GM18858 (cell line): ENCODE measurements around the gene MUC5AC.
"Not testable (repeated sequence)": the region's sequence is repeated elsewhere in the genome, so short reads cannot be mapped to it uniquely, and the experiment has no call there.

ENCODE experiments used
- ATAC-seq: cut with Tn5 transposase; IDR thresholded peaks from one replicate; pipeline ENCODE4 v1.9.1; 2021; ENCODE audit not compliant: unreplicated experiment

Gene MUC5AC

DNA sequence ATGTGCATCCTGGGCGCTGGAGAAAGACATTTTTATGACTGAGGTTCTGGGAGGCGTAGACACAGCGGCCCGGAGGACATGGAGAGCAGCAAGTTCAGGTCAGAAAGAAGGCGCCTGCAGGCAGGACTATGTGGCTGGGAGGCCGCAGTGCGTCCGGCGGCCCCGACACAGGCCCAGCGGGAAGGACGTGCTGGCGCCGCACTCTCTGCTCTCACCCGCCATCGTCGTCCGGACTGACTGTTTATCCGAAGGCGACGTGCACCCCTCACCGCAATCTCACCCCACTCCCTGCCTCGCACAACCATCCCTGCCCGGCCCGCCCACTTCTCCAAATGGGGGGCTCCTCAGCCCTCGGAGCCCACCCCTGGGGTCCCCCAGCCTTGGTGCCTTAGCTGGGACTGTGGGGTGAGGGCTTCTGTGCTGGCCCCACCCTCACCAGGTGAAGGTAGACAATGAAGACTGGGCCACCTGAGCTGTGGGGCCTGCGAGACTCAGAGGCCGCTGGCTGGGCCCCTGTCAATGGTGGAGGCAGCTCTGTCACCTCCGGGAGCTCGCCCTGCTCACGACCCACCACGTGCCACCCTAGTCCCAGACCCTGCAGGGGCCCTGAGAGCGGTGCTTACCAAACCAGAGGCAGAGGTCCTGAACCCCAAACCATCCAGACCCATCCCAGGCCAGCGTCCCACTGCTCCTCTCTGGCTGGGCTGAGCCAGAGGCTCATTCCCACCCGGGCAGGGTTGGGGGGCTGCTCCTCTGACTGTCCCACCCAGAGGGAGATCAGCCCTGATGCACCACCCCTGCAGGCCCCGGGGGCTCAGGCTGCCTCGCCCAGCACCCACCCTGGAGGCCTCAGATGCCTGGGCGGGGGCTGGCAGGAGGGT is 48.9 kb downstream of the MUC5AC start:
- no peak for ATAC-seq

DNA sequence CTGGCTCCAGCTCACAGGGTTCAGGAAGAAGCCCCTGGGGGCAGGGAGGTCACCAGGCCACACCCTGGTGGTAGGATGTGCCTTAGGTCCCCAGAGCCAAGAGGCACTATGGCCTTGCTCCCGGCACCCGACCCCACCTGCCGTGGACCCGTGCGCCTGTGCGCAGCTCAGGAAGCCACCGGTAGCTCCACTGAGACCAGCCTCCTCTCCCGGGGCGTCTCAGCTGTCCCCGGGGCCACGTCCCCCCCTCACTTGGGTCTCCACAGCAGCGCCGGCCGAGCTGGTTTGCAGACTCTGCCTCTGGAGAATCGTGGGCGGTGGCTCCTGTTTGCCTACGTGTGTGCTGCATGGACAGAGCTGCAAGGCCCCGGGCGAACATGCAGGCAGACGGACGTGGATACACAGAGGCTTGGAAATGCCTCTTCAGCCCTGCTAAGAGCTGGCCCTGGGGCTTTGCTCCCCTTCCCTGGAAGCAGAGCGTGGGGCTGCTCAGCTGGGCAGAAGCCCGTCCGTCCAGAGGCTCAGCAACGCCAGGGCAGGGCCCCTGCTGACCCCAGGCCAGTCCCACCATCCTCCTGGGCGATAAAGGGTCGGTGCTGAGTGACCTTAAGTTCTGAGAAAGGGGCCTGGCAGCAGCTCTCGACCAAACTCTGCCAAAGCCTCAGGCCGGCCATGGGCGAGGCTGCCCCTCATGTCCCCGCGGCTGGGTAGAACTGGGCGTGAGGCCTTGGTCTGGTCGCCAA is 49.8 kb downstream of the MUC5AC start:
- ATAC-seq = no peak

DNA sequence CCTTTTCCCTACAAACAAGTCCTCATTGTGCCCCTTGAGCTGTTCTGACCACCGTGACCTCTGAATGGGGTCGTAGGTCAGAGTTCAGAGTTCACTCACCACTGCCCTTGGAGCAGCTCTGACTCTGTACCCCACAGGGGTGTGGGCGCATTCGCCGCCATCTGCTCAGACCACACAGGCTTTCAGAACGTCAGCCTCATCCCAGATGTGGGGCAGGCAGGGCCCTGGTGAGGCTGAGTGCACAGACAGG is 50.3 kb downstream of the MUC5AC start:
- ATAC-seq = no peak

DNA sequence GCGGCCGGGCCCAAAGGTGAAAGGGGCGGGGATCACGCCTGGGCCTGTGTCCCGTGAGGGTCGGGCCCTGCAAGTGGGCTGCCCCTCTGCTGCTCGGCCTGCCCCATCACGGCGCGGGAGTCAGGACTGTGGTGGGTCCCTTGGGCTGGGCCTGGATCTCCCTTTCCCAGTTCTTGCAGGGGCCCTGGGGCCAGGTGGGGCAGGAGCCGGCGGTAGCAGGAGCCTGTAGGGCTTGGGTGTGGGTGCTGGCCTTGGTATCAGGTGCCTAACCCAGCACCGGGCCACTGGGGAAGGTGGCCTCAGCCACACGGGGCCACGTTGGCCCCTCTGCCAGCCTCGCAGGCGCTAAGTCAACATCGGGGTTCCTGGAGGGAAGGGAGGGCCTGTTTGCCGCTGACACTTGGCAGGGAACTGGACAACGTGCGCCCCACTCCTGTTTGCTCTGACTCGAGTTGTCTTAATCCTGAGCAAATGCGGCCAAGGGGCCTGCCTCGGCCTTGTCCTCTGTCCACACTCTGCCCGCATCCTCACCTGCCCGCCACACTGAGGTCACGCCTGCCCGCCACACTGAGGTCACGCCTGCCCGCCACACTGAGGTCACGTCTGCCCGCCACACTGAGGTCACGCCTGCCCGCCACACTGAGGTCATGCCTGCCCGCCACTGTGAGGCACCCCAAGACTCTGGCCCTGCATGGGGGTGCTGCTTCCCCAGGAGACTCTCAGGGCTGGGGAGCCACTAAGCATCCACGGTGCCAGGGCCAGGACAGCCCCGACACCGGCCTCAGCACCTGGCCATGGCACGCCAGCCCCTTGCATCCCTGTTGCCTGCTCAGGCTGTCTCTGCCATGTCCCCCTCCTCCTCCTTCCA is 50.9 kb downstream of the MUC5AC start:
- no peak for ATAC-seq

DNA sequence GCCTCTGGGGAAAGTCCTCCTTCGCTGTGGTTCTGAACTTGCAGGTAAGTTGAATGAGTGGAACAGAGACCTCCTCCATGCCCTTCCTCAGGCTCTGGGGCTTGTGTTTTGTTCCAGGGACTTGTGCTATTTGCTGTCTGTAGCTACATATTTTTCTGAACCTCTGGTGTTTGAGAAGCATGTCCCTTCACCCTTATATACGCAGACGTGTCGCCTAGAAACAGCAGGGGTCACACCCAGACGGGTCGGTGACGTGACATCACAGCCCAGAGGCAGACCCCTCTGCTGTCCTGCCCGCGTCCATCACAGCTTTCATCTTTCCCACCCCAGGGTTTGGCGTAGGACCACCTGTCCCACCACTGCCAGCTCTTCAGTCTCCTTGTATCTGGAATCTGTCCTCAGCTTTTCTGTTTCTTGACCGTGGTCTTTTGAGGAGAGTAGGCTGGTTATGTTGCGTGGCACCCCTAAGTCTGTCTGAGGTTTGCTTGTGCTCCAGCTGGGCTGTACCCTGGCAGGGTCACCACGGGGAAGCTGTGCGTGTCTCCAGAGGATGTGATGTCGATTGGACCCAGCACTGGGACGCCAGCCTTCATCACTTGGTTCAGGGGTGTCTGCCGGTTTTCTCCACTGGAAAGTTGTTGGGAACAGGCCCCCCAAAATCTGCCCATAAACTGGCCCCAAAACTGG is 51.8 kb downstream of the MUC5AC start:
- no peak for ATAC-seq

DNA sequence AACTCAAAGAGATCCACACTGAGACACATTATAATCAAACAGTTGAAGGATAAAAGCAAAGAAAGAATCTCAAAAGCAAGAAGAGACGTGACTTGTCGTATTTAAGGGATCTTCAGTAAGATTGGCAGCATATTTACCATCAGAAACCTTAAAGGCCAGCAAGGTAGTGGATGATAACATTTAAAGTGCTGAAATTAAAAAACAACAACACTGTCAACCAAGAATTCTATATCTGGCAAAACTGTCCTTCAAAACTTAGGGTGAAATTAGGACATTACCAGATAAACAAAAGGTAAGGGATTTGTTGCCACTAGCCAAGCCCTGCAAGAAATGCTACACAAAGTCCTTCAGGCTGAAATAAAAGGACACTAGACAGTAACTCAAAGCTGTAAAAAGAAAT is 54.1 kb downstream of the MUC5AC start:
- no peak for ATAC-seq

DNA sequence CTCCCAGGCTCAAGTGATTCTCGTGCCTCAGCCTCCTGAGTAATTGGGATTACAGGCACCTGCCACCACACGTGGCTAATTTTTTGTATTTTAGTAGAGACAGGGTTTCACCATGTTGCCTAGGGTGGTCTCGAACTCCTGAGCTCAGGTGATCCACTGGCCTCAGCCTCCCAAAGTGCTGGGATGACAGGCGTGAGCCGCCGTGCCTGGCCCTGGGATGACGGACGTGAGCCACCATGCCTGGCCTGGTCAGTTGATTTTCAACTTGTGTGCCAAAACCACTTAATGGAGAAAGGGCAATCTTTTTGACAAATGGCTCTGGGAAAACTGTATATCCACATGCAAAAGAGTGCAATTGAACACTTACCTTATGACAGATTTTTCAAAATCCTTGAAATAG is 58.1 kb downstream of the MUC5AC start:
- ATAC-seq = not testable (repeated sequence)

DNA sequence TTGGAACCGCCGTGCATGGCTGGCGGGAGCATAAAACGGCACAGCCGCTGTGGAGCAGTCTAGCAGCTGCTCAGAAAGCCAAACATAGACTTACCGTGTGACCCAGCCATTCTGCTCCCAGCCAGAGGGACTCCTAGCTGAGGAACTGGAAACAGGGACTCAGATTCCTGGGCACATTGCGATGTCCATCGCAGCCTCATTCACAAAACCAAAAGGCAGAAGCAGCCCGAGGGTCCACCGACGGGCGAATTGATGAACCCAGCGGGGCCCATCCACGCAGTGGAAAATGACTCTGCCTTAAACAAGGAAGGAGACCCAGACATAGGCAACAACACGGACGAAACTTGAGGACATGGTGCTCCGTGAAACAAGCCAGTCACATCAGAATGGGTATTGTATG is 59.4 kb downstream of the MUC5AC start:
- ATAC-seq = no peak

DNA sequence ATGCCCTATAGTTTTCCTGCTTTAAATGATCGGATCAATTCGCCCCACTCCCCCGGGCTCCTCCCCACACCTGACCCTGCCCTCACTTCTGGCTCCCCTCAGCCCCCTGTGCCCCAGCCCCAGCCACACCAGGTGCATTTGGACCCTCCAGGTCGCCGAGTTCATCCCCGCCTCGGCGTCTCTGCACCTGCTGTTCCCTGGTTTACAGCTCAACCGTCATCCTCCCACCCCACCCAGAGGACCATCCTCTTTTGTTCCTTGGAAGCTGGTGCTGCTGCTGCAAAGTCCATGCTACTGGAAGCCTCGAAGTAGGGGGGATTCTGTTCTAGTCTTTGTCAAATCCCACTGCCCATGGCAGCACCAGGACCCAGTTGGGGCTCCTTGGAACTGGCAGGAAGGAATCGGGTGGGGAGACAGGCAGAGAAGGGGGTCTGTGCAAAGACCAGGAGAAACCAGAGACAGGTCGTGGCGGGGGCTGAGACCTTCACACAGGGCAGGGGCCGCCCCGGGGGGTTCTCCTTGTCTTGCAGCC is 60.6 kb downstream of the MUC5AC start:
- ATAC-seq = no peak

DNA sequence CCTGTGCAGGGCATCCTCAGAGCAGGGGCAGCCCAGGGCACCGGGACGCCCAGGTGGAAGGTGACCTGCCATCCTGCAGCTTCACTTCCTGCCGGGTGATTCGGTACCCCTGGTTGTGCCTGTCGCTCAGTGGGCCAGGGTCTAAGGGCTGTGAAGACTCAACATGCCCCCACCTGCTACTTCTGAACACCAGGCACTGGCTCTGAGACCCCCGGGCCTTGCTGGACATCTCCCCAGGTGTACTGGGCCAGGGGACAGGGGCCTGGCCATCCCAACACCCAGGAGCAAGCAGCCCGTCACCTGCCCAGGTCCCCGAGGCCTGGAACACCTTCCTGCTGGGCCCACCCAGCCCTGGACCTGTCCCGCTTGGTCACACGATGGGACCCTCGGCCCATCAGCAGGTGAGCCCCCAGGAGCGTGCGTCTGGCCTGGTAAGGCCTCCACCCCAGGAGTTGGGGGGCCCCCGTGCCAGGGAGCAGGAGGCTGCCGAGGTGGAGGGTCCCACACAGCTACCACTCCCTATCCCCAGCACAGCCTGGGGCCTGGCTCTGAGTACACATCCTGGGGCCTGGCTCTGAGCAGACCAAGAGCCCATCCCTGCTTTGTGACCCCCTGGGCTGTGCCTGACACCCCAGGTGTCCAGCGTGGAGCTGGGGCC is 61.2 kb downstream of the MUC5AC start:
- no peak for ATAC-seq

DNA sequence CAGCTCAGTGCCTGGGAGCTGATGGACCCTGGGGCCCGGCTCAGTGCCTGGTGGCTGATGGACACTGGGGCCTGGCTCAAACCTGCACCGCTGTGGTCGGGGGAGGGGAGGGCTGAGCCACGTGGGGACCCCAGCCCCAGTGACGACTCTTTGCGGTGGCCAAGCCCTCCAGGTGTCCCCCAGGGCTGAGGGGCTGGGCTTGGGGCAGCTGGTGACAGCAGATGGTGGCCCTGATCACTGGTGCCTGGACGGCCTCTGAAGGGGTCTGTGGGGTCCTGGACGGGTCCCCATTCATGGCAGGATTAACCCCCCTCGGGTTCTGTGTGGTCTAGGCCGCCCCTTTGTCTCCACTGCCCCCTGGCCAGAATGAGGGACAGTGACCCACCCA is 61.7 kb downstream of the MUC5AC start:
- ATAC-seq = no peak

DNA sequence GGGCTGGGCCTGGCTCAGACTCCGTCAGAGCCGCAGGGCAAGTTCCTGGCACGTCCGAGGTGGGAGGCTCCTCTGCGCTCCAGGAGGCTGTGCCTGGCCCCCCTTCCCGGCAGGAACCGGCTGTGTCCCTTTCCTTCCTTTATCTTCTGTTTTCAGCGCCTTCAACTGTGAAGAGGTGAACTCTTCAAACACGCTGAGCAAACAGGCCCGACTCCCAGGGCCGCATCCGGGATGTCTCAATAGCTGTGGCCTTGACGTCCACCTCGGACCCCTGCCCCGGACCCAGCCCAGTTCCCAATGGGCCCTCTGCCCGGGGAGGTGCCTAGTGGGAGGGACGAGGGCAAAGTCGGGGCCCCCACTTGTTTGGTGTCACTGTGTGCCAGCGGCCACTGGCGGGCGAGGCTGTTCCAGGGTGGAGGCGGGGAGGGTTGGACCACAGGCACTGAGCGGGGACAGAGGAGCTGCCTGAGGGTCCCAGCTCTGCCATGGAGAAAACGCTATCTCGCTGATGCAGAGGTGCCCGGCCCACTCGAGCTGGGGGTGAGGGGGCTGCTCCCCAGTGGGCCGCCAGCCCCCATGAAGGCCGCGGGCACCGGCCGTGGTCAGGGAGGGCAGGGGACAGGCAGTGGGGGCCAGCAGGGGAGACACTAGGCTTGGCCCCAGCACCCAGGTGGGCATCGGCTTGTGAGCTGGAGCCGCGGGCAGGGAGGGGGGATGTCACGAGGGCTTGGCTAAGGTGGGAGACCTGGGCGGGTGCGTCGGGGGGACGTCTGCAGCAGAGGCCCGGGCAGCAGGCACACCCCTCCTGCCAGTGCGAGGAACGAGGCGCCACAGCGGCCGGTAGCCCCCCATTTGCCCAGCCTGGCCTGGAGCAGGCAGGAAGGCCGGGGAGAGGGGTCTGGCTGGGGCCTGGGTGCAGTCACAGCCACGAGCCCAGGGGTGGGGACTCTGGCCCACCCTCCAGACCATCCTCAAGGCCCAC is 62.4 kb downstream of the MUC5AC start:
- no peak for ATAC-seq

DNA sequence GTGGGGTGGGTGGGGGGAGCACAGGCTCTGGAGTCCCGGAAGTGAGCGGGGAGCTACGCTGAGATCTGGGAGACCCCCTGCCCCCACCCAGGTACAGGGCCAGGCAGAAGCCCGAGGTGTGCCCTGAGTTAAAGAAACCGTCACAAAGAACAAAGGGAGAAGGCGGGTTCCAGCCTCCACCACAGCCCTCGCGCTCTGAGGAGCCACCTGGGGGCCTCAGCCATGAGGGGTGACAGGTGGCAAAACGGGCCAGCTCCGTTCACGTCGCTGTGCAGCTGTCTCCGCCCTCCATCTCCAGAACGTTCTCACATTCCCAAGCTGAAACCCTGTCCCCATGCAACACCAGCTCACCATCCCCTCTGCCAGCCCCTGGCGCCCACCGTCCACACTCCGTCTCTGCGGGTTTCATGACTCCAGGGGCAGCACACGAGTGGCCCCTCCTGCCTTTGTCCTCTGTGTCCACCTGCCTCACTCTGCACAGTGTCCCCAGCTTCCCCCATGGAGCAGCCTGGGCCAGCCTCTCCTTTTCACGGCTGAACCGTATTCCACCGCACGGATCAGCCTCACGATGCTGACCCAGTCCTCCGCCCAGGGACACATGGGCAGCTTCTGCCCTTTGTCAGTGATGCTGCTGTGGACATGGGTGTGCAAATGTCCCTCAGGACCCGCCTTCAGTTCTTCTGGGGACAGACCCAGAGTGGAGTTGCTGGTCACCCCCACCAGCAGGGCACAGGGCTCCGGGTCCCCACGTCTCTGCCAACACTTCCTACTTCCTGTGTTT is 63.4 kb downstream of the MUC5AC start:
- no peak for ATAC-seq

DNA sequence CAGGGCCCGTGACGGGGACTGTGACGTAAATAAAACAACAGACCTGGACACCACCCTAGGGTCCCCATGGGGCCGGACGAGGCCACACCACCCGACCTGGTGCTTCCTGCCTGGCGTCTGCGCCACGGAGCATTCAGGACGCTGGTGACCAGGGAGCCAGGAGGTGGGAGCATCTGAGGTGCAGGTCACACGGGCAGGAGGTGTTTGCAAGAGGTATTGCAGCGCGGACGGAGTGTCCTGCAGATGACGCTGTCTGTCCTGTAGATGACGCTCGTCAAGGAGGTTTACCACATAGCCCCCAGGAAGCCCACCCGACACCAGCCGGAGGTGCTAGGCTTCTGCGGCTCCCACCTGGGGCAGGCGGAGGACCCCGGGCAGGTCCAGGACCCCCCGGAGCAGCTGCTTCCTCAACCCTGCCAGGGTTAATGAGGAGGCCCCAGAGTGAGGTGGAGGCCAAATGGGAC is 64.1 kb downstream of the MUC5AC start:
- ATAC-seq = no peak

DNA sequence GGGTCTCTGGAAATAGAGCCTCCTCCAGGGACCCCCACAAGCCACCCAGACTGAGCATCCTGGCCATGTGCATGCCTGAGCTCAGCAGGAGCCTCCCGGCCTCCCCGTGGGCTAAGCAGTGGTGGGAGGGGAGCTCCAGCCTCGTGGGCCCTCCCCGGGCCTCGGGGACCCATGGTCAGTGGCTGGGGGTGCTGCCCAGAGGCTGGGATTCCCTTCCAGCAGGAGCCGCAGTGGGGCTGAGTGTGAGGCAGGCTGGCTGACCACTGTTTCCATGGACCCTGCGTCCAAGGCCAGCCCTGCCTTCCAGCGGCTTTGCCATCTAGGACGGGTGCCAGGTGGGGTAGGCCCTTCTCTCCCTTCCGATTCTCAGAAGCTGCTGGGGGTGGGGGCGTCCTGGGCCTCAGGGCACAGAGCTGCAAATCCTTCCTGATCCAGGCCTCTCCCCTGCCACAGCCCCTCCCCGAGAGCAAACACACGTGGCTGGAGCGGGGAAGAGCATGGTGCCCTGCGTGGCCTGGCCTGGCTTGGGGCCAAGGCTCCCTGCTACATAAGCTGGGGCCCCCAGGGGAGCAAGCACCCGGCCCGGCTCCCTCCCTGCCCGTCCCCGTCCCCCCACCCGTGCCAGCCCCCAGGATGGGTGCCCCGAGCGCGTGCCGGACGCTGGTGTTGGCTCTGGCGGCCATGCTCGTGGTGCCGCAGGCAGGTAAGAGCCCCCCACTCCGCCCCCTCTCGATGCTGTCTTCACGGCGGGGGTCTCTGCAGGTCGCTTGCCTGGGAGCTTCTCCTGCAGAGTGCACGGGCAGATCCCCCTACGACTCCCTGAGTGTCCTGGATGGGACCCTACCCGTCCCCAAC is 65.0 kb downstream of the MUC5AC start, which contains the start of gene MUC5B:
Gene MUC5B, plus strand, starts transcription at position 576 of the 855 bp plus-strand sequence. Its CDS starts 58 bp downstream, at position 634.
- no peak for ATAC-seq

DNA sequence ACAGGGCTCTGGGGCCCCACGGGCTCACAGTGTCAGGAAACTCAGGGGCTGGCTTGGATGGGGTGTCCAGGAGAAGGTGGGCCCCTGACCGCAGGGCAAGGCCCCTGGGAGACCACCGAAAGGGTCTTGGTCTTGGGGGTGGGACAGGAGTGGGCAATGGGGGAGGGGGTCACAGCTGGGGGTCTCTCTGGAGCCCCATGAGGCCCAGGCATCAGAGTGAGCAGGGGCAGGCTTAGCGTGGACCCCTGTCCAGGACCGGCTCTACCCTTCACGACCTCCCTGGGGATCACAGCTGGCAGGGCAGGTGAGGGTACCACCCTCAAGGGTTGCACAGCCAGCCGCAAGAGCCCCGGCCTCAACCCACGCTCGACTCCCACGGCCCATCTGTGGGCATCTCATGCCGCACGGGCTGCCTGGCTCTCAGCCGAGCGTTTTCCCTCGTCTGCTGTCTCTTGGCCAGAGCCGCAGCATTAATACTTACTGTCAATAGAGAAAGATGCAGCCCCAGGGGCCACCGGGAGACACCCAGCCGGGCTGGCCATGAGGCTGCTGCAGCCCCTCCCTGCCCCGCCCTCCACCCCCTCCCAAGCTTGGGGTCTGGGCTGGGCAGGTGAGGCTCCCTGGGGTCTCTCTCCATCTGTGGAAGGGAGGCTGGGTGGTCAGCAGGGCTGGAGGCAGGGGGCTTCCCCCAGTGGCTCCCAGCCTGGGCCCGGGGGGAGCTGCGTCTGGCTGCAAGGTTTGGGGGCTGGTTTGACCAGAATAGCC is 65.8 kb downstream of the MUC5AC start:
- no peak for ATAC-seq

DNA sequence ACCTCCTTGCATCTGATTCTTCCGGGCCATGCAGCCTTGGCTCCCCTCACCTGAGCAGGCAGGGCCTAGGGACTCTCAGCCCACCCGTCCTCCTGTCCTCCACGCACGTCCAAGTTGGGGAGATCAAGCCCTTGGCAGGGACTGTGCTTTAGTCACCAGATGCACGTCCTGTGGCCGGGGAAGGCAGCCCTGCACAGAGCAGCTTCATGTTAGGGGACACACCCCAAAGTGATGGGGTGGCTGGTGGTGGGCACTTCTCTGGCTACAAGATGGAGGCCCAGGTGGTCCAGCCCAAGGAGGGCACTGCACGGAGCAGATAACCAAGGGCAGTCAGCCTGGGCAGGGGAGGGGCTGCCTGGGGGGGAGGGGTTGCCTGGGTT is 66.3 kb downstream of the MUC5AC start:
- no peak for ATAC-seq
